ENCODE measurements around the gene LANCL3.
"Not testable (repeated sequence)": the region's sequence is repeated elsewhere in the genome, so short reads cannot be mapped to it uniquely, and the experiment has no call there.

LANCL3 gene

DNA sequence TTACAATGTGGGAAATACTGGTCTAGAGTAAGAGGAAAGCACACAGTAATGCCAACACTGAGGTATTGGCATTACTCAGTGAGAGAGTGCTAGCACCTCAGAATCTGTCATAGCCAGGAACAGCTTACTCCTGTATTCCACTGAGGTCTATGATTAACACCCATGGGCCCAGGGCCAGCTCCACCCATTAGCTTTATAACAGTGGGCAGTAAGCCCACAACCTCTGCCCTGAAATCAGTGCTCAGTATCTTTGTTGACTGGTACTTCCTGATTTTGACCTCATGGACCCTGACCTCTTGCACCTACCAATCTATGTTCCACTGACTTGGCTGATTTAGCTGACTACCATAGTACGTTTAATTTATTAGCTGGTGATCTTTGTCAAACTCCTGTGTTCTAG is 56.1 kb downstream of the LANCL3 start:
- DNase-seq: no peak

DNA sequence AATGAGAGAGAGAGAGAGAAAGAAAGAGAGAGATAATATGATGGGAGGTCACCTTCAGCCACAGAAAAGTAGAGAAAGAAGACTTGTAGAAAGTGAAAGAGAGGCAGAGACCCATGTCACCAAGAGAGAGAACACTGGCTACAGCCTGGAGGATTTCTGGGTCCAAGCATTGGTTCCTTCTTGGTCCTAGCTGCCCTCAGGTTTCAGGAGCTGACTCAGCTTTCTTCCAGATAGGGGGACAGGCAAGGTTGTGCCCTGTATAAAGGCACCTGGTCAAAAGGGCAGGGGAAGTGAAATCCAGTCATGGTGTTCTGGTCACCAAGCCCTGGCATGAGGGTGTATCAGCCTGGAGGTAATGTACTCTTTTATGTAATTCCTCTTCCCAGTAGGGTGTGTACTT is 66.6 kb downstream of the LANCL3 start:
- no peak for DNase-seq

DNA sequence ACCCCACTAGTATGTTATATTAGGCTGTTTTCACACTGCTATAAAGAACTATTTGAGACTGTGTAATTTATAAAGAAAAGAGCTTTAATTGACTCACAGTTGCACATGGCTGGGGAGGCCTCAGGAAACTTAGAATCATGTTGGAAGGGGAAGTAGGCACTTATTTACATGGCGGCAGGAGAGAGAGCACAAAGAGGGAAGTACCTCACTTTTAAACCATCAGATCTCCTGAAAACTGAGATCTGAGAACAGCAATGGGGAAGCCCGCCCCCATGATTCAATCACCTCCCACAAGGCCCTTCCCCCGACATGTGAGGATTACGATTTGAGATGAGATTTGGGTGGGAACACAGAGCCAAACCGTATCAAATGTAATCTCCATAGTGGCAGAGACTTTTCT is 68.7 kb downstream of the LANCL3 start:
- DNase-seq: no peak

DNA sequence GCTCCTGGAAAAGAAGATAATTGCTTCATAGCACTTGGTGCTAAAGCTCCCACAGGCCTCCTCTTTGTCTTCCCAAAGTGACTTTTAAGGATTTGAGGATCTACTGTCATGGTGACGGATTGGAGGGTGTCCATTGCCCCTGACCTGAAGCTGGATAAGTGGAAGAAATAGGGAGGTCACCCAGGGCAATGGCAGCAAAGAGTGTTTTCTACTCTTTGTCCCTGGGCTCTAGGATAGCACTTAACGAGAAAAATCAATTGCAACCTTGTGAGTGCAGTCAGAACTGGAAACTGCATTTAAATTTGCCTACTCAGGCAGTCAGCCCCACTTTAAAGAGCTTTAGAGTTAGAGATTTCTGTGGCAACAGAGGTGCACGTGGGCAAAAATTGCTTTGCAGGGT is 70.4 kb downstream of the LANCL3 start:
- no peak for DNase-seq

DNA sequence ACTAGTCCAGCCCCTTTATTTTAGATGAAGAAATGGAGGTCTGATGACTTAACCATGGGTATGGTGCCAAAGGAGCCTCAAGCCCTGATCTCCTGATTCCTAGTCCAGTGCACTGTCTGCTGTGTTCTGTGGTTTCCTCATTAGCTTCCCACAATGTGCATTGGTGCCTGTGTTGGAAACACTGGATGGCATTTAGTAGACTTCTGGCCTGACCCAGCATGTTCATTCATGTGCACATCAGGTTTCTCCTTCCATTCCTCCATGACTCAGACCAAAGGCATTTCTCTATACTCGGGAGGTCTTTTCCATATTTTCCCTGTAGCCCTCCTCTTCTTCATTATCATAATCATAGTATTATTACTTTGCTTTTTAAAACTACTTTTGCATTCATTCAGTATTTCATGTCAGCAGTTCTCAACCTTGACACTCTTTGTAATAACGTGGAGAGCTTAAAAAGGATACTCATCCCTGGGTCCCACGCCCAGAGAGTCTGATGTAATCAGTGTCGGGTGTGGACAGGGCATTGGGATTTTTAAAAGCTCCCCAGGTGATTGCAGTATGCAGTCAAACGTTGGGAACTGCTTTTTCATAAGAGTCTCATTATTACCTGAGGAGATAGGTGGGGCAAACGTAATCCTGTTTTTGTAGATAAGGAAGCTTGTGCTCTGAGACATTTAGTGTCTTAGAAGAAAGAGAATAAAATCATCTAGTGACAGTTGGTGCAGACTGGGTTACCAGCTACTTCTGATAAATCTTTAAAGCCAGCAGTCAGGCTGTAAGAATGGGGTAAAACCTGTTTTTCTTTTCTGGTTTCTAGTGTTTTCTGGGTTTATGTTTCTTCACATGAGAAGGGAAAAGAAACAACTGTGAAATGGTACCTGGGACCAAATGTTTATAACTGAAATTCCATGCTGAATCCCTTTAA is 73.2 kb downstream of the LANCL3 start:
- no peak for DNase-seq

DNA sequence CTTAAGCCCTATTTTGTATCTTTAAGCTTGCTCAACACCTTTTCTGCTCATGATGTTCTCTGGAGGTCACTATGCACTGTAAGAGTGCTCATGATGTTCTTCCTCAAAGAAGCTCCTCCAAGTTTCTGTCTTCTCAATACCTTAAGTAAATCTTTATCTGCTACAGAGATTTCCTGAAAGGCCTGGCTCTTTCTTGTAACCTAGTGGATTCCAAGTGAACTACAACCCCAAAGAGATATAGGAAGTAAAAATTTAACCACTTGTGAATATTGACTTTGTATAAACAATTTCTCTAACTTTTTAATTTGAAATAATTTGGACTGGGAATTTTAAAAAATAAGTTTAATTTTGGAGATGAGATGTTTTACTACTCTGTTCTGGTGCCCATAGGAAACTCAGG is 74.8 kb downstream of the LANCL3 start:
- DNase-seq: no peak

DNA sequence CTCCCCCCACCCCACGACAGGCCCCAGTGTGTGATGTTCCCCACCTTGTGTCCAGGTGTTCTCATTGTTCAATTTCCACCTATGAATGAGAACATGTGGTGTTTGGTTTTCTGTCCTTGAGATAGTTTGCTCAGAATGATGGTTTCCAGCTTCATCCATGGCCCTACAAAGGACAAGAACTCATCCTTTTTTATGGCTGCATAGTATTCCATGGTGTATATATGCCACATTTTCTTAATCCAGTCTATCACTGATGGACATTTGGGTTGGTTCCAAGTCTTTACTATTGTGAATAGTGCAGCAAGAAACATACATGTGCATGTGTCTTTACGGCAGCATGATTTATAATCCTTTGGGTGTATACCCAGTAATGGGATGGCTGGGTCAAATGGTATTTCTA is 79.4 kb downstream of the LANCL3 start:
- DNase-seq: not testable (repeated sequence)

DNA sequence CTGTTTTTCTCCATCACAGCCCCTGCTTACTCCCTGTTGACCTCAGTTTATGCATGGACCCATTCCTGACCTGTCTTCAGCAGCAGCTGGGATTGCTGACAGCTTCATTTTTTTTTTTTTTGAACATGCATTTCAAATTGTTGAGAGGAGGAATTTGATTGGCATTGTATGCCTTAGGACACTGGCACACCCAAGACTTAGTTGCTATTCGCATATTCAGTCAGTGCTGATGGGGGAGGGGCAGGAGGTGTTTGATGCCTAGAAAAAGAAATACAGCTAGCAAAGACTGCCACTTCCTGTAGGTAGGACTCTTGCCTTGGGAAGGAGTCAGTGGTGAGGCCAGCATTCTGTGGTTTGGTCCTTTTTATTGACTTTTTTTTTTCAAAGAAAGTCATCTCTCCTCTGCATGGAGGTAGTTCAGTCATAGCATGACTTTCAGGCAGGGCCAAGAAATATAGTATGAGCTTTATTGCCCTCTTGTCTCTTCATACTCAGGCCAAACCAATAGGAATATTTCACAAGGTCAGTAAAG is 80.5 kb downstream of the LANCL3 start:
- DNase-seq: no peak

DNA sequence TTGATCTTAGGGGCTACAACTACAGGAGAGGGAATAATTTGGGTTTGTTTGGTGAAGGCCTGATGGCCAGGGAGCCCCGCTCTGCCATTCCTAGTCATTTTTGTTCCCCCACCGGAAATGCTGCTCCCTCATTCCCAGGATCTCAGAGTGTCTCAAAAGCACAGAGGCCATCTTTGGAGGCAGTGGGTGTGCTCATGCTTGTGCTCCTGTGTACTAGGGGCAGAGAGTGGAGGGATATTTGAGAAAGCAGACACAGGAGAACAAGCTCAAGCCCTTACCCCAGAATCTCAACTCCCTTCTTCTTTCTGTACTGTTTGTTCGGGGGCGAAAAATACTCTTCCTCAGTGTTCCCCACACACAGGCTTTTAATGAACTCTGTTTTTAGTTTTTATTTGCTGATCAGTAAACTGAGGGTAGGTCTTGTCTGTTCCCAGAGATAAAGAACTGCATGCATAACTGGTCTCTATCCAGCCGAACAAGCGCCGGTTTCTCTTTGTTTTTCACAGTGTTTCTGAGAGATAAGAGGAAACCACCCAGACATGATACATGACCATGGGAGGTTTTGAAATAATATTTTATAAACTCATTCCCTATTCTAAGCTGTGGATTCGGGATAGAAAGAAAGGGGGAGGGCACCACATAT is 81.2 kb downstream of the LANCL3 start:
- no peak for DNase-seq

DNA sequence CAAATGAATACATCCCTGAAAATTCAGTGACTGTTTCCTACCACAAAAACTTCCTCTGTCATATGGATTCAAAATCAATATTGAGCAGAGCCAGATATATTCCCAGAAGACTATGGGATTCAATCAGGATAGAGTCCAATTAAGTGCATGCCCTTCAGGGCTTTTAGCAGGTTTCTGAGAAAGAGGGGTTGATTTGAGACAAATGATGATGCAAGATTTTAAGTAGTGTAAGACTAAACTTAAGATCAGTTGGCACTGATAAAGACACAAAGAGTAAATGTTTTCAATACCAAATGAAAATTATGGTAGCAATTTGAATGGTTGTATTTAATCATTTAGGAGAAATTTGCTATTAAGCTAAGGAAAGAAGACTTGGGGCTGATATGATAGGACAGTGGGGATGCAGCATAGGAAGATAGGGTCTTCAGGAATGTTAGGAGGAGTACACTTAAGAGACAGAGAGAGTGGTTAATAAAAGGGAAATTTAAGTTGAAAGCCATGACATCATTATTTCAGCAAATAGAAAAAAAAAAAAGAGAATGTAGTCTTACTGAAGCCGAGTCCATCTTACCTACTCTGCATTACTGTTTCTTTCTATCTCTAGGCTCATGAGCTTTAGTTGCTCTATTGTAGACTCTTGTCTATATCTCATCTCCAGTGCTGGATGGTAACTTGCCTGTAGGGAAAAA is 82.1 kb downstream of the LANCL3 start:
- no peak for DNase-seq

DNA sequence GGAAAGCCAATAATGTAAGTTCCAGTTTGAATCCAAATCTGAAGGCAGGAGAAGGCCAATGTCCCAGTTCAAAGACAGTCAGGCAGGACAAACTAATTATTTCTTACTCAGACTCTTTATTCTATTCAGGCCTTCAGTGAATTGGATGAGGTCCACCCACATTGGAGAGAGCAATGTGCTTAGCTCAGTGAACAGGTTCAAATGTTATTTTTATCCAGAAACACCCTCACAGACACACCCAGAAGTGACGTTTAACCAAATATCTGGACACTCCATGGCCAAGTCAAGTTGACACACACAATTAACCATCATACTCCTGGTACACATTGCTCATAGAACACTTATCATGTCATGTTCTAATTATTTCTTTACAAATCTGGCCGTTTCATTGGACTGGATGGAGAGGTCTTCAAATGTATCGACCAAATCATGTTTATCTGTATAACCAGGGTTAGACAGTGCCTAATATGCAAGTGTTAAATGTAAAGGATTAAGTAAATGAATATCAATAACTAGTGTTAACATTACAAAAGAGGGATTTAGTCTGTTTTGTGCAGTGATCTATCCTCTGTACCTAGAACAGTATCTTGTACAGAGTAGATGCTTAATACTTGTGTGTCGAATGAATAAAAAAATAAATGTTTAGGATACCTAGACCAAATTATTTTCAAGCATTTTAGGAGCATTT is 87.0 kb downstream of the LANCL3 start:
- no peak for DNase-seq

DNA sequence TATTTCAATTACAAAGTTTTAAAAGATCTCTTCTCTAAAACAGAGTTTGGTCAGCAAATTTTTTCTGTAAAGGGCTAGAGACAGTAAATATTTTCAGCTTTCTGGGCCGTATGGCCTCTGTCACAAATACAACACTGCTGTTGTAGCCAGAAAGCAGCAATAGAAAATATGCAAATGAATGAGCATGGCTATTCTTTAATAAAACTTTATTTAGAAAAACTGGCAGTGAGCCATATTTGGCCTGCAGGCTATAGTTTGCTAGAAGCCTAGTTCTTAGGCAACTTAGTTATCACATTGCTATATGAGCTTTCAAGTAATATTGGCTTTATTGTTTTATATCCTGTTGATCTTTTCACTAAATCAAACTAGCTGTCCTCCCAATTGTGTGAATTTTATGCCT is 87.6 kb downstream of the LANCL3 start:
- no peak for DNase-seq

DNA sequence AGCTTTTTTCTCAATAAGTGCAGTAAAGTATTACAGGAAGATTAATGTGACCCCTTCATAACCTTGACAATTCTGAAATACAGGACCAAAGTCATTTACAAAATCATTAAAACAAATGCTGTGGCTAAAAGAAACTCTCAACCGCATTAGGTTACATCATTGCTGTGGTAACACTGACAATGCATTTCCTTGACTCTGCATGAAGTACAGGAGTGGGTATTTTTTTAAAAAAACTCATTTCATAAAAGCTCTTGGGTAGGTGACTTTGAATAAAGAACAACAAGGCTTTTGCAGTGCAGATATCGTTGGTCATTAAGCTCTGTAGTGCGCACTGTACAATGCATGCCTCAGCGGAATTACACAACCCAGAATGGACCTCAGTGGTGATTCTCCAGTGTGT is 90.7 kb downstream of the LANCL3 start:
- DNase-seq: no peak

DNA sequence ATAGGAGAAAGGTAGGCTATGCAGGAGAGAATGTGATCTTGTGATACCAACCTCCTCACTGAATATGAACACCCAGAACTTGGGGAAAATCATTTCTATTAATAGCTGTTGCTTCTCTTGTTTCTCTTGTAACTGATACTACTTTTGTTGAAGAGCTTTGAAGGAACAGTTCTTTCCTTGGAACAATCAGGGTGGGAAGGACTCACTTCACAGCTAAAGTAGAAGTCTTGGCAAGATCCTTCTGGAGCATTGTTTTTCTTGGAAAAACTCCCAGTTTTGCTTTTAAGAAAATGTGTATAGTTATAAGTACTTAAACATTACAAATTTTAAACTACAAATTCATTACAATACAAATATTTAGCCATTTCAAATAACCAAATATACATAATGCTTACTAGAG is 95.1 kb downstream of the LANCL3 start:
- DNase-seq: no peak

DNA sequence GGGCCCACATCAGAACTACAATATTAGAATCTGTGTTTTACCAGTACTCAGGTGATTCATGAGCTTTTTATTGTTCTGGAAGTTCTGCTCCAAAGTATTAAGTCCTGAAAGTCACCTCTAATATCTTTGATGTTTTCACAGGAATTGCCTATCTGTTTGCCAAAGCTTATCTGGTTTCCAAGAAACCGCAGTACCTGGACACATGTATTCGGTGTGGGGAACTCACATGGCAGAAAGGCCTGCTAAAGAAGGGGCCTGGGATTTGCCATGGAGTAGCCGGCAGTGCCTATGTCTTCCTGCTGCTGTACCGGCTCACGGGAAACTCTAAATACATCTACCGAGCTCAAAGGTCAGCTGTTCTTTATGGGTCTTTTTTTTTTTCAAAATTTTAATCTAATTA is 95.7 kb downstream of the LANCL3 start:
- DNase-seq: no peak

DNA sequence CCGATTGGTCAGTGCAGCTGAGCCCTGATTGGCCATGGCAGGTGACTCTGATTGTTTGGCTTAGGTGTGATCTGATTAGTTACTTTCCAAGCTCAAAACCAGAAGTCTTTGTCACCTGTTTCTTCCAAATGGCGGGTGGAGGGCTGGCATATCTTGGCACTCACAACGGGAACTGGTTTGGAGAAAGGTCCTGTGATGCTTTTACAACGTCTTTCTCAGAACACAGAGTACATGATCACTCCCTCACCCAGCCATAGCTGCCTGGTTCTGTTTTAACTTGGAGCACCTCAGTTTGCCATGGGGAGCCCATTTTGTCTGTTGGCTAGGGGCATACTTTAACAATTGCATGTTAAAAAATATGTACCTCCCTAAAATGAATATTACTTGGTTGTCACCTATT is 101.1 kb downstream of the LANCL3 start:
- DNase-seq: no peak

DNA sequence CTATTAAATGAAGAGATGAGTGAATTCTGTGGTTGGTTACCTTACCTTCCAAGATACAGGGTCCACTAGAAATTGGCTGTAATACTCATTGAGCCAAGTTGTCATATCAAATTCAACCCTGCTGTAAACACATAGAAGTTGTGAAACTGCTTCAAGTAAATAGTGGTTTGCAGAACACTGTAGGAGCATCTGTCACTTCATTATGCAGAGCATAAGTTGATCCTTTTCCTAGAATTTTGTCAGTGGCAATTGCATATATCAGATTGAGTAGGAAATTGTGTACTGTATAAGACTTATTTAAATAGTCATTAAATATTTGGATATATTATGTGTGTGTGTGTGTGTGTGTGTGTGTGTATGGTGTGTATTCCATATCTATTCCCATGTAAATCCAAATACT is 105.3 kb downstream of the LANCL3 start:
- no peak for DNase-seq

DNA sequence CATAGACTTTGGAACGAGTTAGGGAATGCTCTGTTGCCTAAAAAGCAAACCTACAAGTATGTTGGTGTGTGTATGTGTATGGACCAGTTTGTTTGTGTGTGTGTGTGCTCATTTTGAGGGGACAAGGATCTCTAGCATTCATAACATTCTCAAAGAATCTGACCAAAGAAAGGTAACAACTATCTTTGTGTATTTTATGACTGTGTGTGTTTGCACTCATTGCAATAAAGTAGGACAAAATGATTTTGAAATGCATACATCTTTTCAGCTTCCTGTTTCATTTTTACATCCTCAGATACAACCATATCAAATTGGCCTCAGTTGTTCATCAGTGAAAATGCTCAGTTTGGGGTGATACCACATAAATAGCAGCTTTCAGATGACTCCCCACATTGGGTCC is 105.8 kb downstream of the LANCL3 start:
- DNase-seq: no peak

DNA sequence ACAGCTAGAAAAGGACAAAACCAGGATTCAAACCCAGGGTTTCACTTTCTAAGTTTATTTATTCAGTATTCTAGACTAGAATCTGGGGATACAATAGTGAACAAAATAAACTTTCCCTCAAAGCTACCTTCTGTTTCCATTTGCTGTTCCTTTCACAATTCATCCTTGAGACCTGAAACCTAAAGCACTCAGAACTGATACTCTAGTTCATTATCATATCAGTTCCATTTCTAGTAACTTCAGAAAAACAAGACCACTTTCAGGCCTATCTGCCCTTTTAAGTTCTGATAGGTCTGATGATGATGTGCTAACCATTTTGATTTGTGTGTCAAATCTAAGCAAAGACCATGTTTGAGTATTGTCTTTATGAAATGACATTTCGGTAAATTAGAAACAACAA is 106.3 kb downstream of the LANCL3 start:
- no peak for DNase-seq

DNA sequence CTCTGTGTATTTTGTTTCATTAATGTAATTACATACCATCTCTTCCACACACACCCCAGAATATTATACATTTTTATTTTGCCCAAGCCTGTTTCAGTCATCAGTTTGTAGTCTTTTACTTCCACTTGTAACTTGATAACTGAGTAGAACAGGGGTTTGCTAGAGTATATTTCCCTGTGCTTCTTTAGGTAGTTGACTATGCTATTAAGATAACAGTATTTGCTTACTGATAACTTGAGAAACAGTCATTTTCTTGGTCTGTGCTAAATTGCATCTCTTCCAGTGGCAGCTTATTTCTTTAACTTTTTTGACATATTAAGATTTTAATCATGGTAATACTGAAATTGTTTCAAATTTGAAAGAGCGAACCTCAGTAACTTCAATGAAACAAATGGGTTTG is 107.1 kb downstream of the LANCL3 start:
- no peak for DNase-seq

DNA sequence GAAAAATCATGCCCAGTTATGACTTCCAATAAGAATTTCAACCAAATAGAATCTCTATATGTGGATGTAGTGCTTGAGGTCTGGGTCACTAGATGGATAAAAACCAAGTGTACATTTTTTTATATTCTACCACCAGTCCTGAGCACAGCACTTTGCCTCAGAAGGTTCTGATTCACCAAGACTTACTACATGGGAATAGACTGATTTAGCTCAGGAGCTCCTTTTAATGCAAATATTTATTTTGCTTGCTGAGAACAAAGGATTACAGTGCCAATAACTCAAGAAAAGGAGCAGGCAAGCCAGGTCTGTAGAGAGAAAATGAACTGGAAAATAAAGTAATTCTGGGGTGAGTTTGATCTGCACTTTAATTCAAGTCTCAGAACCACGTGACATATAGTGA is 107.8 kb downstream of the LANCL3 start:
- no peak for DNase-seq

DNA sequence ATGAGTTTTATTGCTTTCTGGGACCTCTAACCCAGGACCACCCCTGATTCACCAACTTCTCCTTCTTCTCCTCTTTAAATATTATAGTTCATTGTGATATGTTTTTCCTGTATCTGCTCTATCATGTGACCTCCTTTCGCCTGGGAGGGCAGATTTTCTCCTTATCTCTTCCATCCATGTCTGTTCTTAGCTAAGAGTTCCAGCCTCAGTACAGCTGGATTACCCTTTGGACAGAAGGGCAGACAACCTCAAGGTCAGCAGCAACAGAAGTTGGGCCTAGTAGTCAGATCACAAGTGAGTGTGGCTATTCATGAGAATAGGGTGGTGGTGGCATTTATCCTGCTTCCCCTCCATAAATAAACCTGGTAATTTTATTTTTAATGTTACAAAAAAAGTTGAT is 108.4 kb downstream of the LANCL3 start:
- DNase-seq: no peak

DNA sequence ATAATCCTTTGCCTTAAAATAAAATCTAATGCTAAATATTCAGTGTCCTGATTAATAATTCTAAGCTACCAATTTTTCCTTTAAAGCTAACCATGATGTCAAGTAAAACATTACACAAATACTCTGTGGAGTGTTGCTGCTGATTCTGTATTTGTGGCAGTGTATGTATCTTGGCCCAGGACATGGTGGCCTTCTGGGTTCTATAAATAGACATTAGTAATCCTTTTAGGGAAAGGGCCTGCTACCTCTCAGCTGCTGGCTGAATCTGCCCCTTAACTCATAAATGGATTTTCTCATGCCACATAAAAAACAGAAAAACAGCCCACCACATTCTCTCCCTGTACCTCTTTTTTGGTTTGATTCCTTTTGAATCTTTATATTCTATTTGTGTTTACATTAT is 113.0 kb downstream of the LANCL3 start:
- DNase-seq: no peak

All from activated naive CD4-positive, alpha-beta T cell treated with anti-CD3 and anti-CD28 coated beads, Interleukin-2, amount 50 U/mL, for 16 hours (primary cell).